HEK293T (cell line): ENCODE results near the gene CASQ2.

ENCODE experiments used
- ARNT ChIP-seq: fragments of 450-650 bp; IDR thresholded peaks from 2 replicates; pipeline ENCODE4 v1.6.1; 2017; ENCODE audit warnings: mild to moderate bottlenecking
- BHLHE40 ChIP-seq: fragments of 450-650 bp; IDR thresholded peaks from 2 replicates; pipeline ENCODE4 v1.6.1; 2016; ENCODE audit warnings: mild to moderate bottlenecking, moderate library complexity, borderline replicate concordance
- ELF4 ChIP-seq: fragments of 450-650 bp; IDR thresholded peaks from 2 replicates; pipeline ENCODE4 v1.6.1; 2017; ENCODE audit warnings: antibody characterized with exemption
- FOXK2 ChIP-seq: fragments of 450-650 bp; IDR thresholded peaks from 2 replicates; pipeline ENCODE4 v1.6.1; 2016; ENCODE audit warnings: mild to moderate bottlenecking
- FOXM1 ChIP-seq: fragments of 450-650 bp; IDR thresholded peaks from 2 replicates; pipeline ENCODE4 v1.6.1; 2017; ENCODE audit warnings: mild to moderate bottlenecking, borderline replicate concordance
- HDGF ChIP-seq: fragments of 450-650 bp; IDR thresholded peaks from 2 replicates; pipeline ENCODE4 v1.6.1; 2017; ENCODE audit warnings: antibody characterized with exemption, borderline replicate concordance
- SP1 ChIP-seq: fragments of 450-650 bp; IDR thresholded peaks from 2 replicates; pipeline ENCODE4 v1.6.1; 2017
- SUZ12 ChIP-seq: fragments of 450-650 bp; IDR thresholded peaks from 2 replicates; pipeline ENCODE4 v1.6.1; 2016; ENCODE audit warnings: mild to moderate bottlenecking
- ZNF384 ChIP-seq: fragments of 450-650 bp; IDR thresholded peaks from 2 replicates; pipeline ENCODE4 v1.6.1; 2016

DNA sequence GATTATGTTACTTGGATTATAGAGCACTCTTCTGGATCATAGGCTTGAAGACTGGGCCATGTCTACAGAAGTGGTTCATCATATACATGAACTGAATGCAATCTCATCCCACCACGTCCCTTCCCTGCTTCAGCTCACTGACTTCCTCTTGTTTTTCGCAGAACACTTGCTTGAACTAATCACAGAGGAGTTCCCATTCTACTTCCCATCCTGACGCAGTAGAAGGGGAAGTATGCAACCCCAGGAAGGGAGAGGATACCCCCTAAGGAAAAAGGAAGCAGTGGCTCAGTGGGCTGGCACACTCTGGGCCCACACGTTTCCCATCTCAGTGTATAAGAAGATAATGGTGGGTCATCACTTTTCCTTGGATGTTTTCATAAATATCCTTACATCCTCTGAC is 36.2 kb downstream of the CASQ2 start:
- TF ChIP-seq SP1 (no peak), HDGF (no peak), ZNF384 (no peak), SUZ12 (no peak), BHLHE40 (no peak), FOXK2 (no peak), ARNT (no peak), ELF4 (no peak), FOXM1 (no peak)
